OCI-LY7 (cell line): ENCODE results near the gene AK9. TPM values are rescaled to one million over a fixed set of nuclear protein-coding genes. Genes with fewer than 3 reads are reported as not detected.
A peak's percentile ranks its signal among the peaks of the same experiment; 100 is the strongest.

Experiments used
- BruUV-seq: library from RNA; stranded (reverse); fragments of 400-500 nt; replicated peaks from 2 replicates; lab custom pipeline; 2021; lab: Mats Ljungman, UMichigan
- CTCF ChIA-PET: fragments of 300-600 bp; sonication (Branson Sonifier 250); formaldehyde crosslinking; loops from one replicate; lab custom pipeline; 2022; ENCODE audit warnings: antibody characterized with exemption; ENCODE audit not compliant: unreplicated experiment; lab: Charles Lee
- POLR2A ChIA-PET: fragments of 300-600 bp; sonication (Branson Sonifier 250); formaldehyde crosslinking; loops from one replicate; lab custom pipeline; 2022; ENCODE audit warnings: antibody characterized with exemption; lab: Charles Lee
- DNase-seq: peaks from one replicate; pipeline ENCODE4 v3.0.0-alpha.2; 2015; ENCODE audit warnings: low spot score
- H2AFZ ChIP-seq: fragments of 200-600 bp; sonication (generic), shearing (Covaris generic); 2 replicates; pipeline ENCODE4 v1.6.1; 2014; ENCODE audit warnings: mild to moderate bottlenecking, antibody characterized with exemption, low read length, moderate library complexity
- H3K27ac ChIP-seq: fragments of 200-600 bp; sonication (generic); 2 replicates; pipeline ENCODE4 v1.5.1; 2014; ENCODE audit warnings: mixed run types, low read depth, mild to moderate bottlenecking, moderate library complexity, low read length, inconsistent platforms; ENCODE audit not compliant: poor library complexity, severe bottlenecking
- H3K36me3 ChIP-seq: fragments of 200-600 bp; sonication (generic); 2 replicates; pipeline ENCODE4 v1.6.1; 2014; ENCODE audit warnings: mild to moderate bottlenecking, antibody characterized with exemption, low read length, moderate library complexity, mixed read lengths; ENCODE audit not compliant: insufficient read depth
- H3K4me1 ChIP-seq: fragments of 200-600 bp; sonication (generic); 2 replicates; pipeline ENCODE4 v1.5.1; 2014; ENCODE audit warnings: mild to moderate bottlenecking, low read length; ENCODE audit not compliant: insufficient read depth, poor library complexity, severe bottlenecking
- H3K4me2 ChIP-seq: fragments of 200-600 bp; sonication (generic); 2 replicates; pipeline ENCODE4 v1.6.1; 2014; ENCODE audit warnings: mild to moderate bottlenecking, low read length
- H3K4me3 ChIP-seq: fragments of 200-600 bp; sonication (generic); 2 replicates; pipeline ENCODE4 v1.5.1; 2014; ENCODE audit warnings: mild to moderate bottlenecking, low read depth, low read length; ENCODE audit not compliant: poor library complexity, severe bottlenecking
- H3K79me2 ChIP-seq: fragments of 200-600 bp; sonication (generic); 2 replicates; pipeline ENCODE4 v1.6.1; 2016; ENCODE audit warnings: low read depth, mild to moderate bottlenecking, low read length, moderate library complexity, mixed read lengths; ENCODE audit not compliant: insufficient read depth
- H3K9me2 ChIP-seq: fragments of 200-600 bp; sonication (generic); 2 replicates; pipeline ENCODE4 v1.6.1; 2016; ENCODE audit warnings: mild to moderate bottlenecking, low read length, mixed read lengths; ENCODE audit not compliant: insufficient read depth
- H3K9me3 ChIP-seq: fragments of 200-600 bp; sonication (generic); 2 replicates; pipeline ENCODE4 v1.6.1; 2014; ENCODE audit warnings: mild to moderate bottlenecking, mixed run types, low read length, mixed read lengths
- H4K20me1 ChIP-seq: fragments of 200-600 bp; sonication (generic); 2 replicates; pipeline ENCODE4 v1.6.1; 2014; ENCODE audit warnings: mild to moderate bottlenecking, antibody characterized with exemption, low read length, moderate library complexity, mixed read lengths; ENCODE audit not compliant: insufficient read depth
- CTCF ChIP-seq: fragments of 200-600 bp; sonication (generic); conservative IDR thresholded peaks from 2 replicates; pipeline ENCODE4 v1.5.1; 2014; ENCODE audit warnings: mild to moderate bottlenecking, antibody characterized with exemption, low read length, moderate library complexity, mixed read lengths
- EZH2phosphoT487 ChIP-seq: fragments of 200-600 bp; sonication (generic); IDR thresholded peaks from 2 replicates; pipeline ENCODE4 v1.6.1; 2018; ENCODE audit warnings: low read depth, borderline replicate concordance, mild to moderate bottlenecking, mixed run types, antibody characterized with exemption, low read length, moderate library complexity, mixed read lengths
- intact Hi-C: fragments of 100-400 bp; cut with micrococcal nuclease; formaldehyde crosslinking; loops from one replicate; pipeline ENCODE4 v1.10.0; 2022; ENCODE audit not compliant: unreplicated experiment
- total RNA-seq, 2 experiments: library from RNA; depleted of rRNA in 1 of 2; stranded (reverse); fragments of >200 nt in 1 of 2; shearing (Covaris generic) in 1 of 2; gene quantifications; 2 replicates each; pipeline ENCODE4 v1.2.3, GENCODE V29; 2014 to 2022

AK9 gene
- total RNA-seq, 2 experiments from 2014 or later, result 4.9 to 6.7 TPM

- Histone ChIP-seq H3K9me2 (no peaks in the 10 kb centered on the region), H3K36me3 (no peaks in the 10 kb centered on the region), H3K4me3 (peak overlapping the region; percentile 18), H3K9me3 (no peaks in the 10 kb centered on the region), H4K20me1 (no peaks in the 10 kb centered on the region; the same call in 1 of the 2 replicates), H3K4me1 (peaks cover 16% of the 10 kb centered on the region), H2AFZ (no peak overlapping the region), H3K27ac (peak overlapping the region; percentile 23), H3K79me2 (no peaks in the 10 kb centered on the region), H3K4me2 (peak overlapping the region; percentile 61)
- POLR2A ChIA-PET, result no interaction called here
- TF ChIP-seq CTCF (no peak), EZH2phosphoT487 (no peak)
- no TSS peak for BruUV-seq
- peak; percentile 49 for DNase-seq
- intact Hi-C loops, result no loop called here
- CTCF ChIA-PET, result no interaction called here
Measured at GRCh38 chr6:109717971-109718370, 27.0 kb upstream of the AK9 start.

GRCh38 chr6:109715616-109716015 is 24.6 kb upstream of the AK9 start:
- no peak overlapping the region for H2AFZ ChIP-seq
- no peak for DNase-seq
- H3K4me1 ChIP-seq, result peaks cover 16% of the 10 kb centered on the region
- no TSS peak for BruUV-seq
- intact Hi-C loops, result no loop called here
- no peak for TF ChIP-seq CTCF
- no peak for TF ChIP-seq EZH2phosphoT487
- CTCF ChIA-PET, result no interaction called here
- no peak overlapping the region for H3K4me3 ChIP-seq
- no peaks in the 10 kb centered on the region; the same call in 1 of the 2 replicates for H4K20me1 ChIP-seq
- H3K79me2 ChIP-seq, result no peaks in the 10 kb centered on the region
- no peaks in the 10 kb centered on the region for H3K36me3 ChIP-seq
- no peaks in the 10 kb centered on the region for H3K9me2 ChIP-seq
- POLR2A ChIA-PET, result interaction anchor here (0.5 to 1.2 kb wide), 4 partner anchors 19 to 1573 kb away, joined by 3 to 7 read pairs (median 3); no protein-coding TSS in a partner anchor
- no peaks in the 10 kb centered on the region for H3K9me3 ChIP-seq
- H3K27ac ChIP-seq, result no peak overlapping the region
- no peak overlapping the region for H3K4me2 ChIP-seq

GRCh38 chr6:109714611-109715010 is 23.6 kb upstream of the AK9 start:
- TF ChIP-seq CTCF (no peak), EZH2phosphoT487 (no peak)
- Histone ChIP-seq H3K36me3 (no peaks in the 10 kb centered on the region), H3K9me2 (no peaks in the 10 kb centered on the region), H3K79me2 (no peaks in the 10 kb centered on the region), H3K9me3 (peaks cover 6% of the 10 kb centered on the region; the same call in 1 of the 2 replicates), H3K4me3 (no peak overlapping the region), H3K4me2 (no peak overlapping the region), H3K27ac (no peak overlapping the region), H3K4me1 (peaks cover 16% of the 10 kb centered on the region), H4K20me1 (no peaks in the 10 kb centered on the region; the same call in 1 of the 2 replicates), H2AFZ (no peak overlapping the region)
- DNase-seq, result no peak
- POLR2A ChIA-PET, result interaction anchor here (0.7 to 1.4 kb wide), 3 partner anchors 8 to 110 kb away, joined by 3 read pairs; no protein-coding TSS in a partner anchor
- CTCF ChIA-PET, result no interaction called here
- BruUV-seq, result no TSS peak
- intact Hi-C loops, result no loop called here
